A549 (cell line): ENCODE data around the gene ATXN7L1. TPM values are rescaled to one million over a fixed set of nuclear protein-coding genes. Genes with fewer than 3 reads are reported as not detected.
"Not testable (repeated sequence)": the region's sequence is repeated elsewhere in the genome, so short reads cannot be mapped to it uniquely, and the experiment has no call there.

Experiments used
- ATAC-seq, 2 experiments: fragments of 200-7000 bp in 1 of 2; fragments of >200 bp in 1 of 2; cut with Nextera tagmentation in 1 of 2; cut with Tn5 transposase in 1 of 2; 3 replicates each; pipeline versions ENCODE4 v1.8.0 to v1.9.1; 2018 to 2020; ENCODE audit warnings: mild to moderate bottlenecking in 1 of 2, moderate library complexity in 1 of 2
- CTCF ChIA-PET: fragments of 300-600 bp; sonication (Branson Sonifier 250); formaldehyde crosslinking; extraction: SDS; loops from one replicate; lab custom pipeline; 2021; ENCODE audit warnings: antibody characterized with exemption, inconsistent platforms; lab: Yijun Ruan, JAX
- POLR2A ChIA-PET: fragments of 350-600 bp; formaldehyde crosslinking; extraction: SDS; loops from one replicate; lab custom pipeline; 2021; ENCODE audit warnings: antibody characterized with exemption, inconsistent platforms; lab: Yijun Ruan, JAX
- DNase-seq, 2 experiments: peaks; one replicate each; pipeline versions ENCODE4 v3.0.0 to v3.0.0-alpha.2; 2011 to 2016; ENCODE audit warnings: low read depth in 1 of 2, low spot score in 1 of 2
- FAIRE-seq: peaks from 2 replicates; lab custom pipeline; 2011; peaks lifted over from hg19 to GRCh38; lab: Jason Lieb, UNC
- H3K27ac ChIP-seq, 2 experiments: fragments of >200 bp; sonication (Bioruptor Twin); formaldehyde crosslinking; 3 replicates each; pipeline ENCODE4 v1.5.1; 2016 to 2017
- H3K4me1 ChIP-seq: fragments of >200 bp; sonication (Bioruptor Twin); formaldehyde crosslinking; 3 replicates; pipeline ENCODE4 v1.6.1; 2016
- H3K4me2 ChIP-seq: fragments of >200 bp; sonication (Bioruptor Twin); formaldehyde crosslinking; 3 replicates; pipeline ENCODE4 v1.6.1; 2016
- H3K4me3 ChIP-seq: fragments of >200 bp; sonication (Bioruptor Twin); formaldehyde crosslinking; 3 replicates; pipeline ENCODE4 v1.5.1; 2016
- H3K9me3 ChIP-seq: fragments of >200 bp; sonication (Bioruptor Twin); formaldehyde crosslinking; 3 replicates; pipeline ENCODE4 v1.6.1; 2016
- ATOH8 ChIP-seq: fragments of 250-450 bp; sonication (Bioruptor Pico); IDR thresholded peaks from 2 replicates; pipeline ENCODE4 v1.5.0; 2020; ENCODE audit warnings: low read depth, mild to moderate bottlenecking, moderate library complexity
- CBX2 ChIP-seq: fragments of 200-600 bp; sonication (generic); IDR thresholded peaks from 2 replicates; pipeline ENCODE4 v1.6.1; 2016; ENCODE audit warnings: low read depth, mild to moderate bottlenecking, borderline replicate concordance
- CHD2 ChIP-seq: fragments of 150-350 bp; IDR thresholded peaks from 2 replicates; pipeline ENCODE4 v1.6.1; 2014; ENCODE audit warnings: low read length; ENCODE audit not compliant: partially characterized antibody
- CTCF ChIP-seq: fragments of >200 bp; sonication (Bioruptor Twin); formaldehyde crosslinking; IDR thresholded peaks from 3 replicates; pipeline ENCODE4 v1.5.1; 2016
- E2F6 ChIP-seq: IDR thresholded peaks from 2 replicates; pipeline ENCODE4 v1.6.1; 2012; ENCODE audit warnings: low read depth, borderline replicate concordance
- FOXS1 ChIP-seq: fragments of 250-450 bp; sonication (Bioruptor Pico); IDR thresholded peaks from 2 replicates; pipeline ENCODE4 v1.5.0; 2020; ENCODE audit warnings: mild to moderate bottlenecking, moderate library complexity
- GATA3 ChIP-seq: IDR thresholded peaks from 2 replicates; pipeline ENCODE4 v1.6.1; 2012; ENCODE audit warnings: borderline replicate concordance
- HOXB5 ChIP-seq: fragments of 250-450 bp; sonication (Bioruptor Pico); IDR thresholded peaks from 2 replicates; pipeline ENCODE4 v1.5.0; 2020; ENCODE audit warnings: mild to moderate bottlenecking, moderate library complexity
- KDM5A ChIP-seq: fragments of 200-600 bp; sonication (generic); IDR thresholded peaks from 2 replicates; pipeline ENCODE4 v1.6.1; 2016; ENCODE audit warnings: antibody characterized with exemption, mild to moderate bottlenecking
- MAZ ChIP-seq: fragments of 150-350 bp; IDR thresholded peaks from 2 replicates; pipeline ENCODE4 v1.6.1; 2014; ENCODE audit warnings: antibody characterized with exemption, low read depth, low read length, borderline replicate concordance
- POLR2AphosphoS2 ChIP-seq: conservative IDR thresholded peaks from 2 replicates; pipeline ENCODE4 v1.6.1; 2012; ENCODE audit warnings: low read length, improper control_type of control experiment, inconsistent platforms
- RCOR1 ChIP-seq: fragments of 150-350 bp; IDR thresholded peaks from 2 replicates; pipeline ENCODE4 v1.6.1; 2014; ENCODE audit warnings: antibody characterized with exemption, low read length, low read depth
- ZFP36 ChIP-seq: fragments of 450-650 bp; IDR thresholded peaks from 2 replicates; pipeline ENCODE4 v1.6.1; 2014; ENCODE audit warnings: borderline replicate concordance; ENCODE audit not compliant: partially characterized antibody
- WGBS: methylation state at CpG from one replicate; pipeline ENCODE4 v1.1.6; 2017; ENCODE audit errors: missing lambda C conversion rate; 5-methylcytosine and 5-hydroxymethylcytosine counted together
- polyA plus RNA-seq, 4 experiments: library from polyadenylated mRNA; depleted of rRNA in 3 of 4; stranded (reverse); fragments of >200 nt; fragmentation: RNase III in 1 of 4; extraction: RNeasy Plus Mini Kit Qiagen cat#74134 plus additional on column Dnase treatment in 1 of 4; gene quantifications; 2 replicates in 3 of 4; 3 replicates in 1 of 4; pipeline ENCODE4 v1.2.3, GENCODE V29; 2011 to 2017

Gene ATXN7L1
- polyA plus RNA-seq, 2 of the 4 experiments (the other 2 are of a cell fraction) = 4.5 to 5.7 TPM

- DNase-seq (no peak), ATAC-seq (0 out of 6 replicates have a peak, but pooled peaks of 1 of the 2 experiments have one; percentile 15), FAIRE-seq (no peak)
- ChIA-PET CTCF (interaction anchor here (0.5 to 3.7 kb wide), 3 partner anchors 10 to 617 kb away, joined by 3 to 28 read pairs (median 4); no protein-coding TSS in a partner anchor), POLR2A (no interaction called here)
- TF ChIP-seq ATOH8 (CRISPR knock-in tag) = no peak
- TF ChIP-seq CTCF = no peak
- no peak for TF ChIP-seq MAZ
- TF ChIP-seq GATA3 = no peak
- H3K9me3 ChIP-seq = no peaks in the 10 kb centered on the region
- no peak overlapping the region for H3K27ac ChIP-seq
- H3K4me2 ChIP-seq = no peak overlapping the region
- no peak overlapping the region for H3K4me3 ChIP-seq
- H3K4me1 ChIP-seq = no peaks in the 10 kb centered on the region
- 53% methylated on average over 3 of the region's 3 CpGs for WGBS
These were observed 276.8 kb downstream of the ATXN7L1 start for GRCh38 chr7:105599551-105599950.

- H3K4me3 ChIP-seq, H3K9me3 ChIP-seq, POLR2A ChIA-PET, FAIRE-seq, H3K27ac ChIP-seq, H3K4me1 ChIP-seq, DNase-seq, ATAC-seq, H3K4me2 ChIP-seq: not testable (repeated sequence)
- 48% methylated on average over 8 of the region's 8 CpGs for WGBS
- CTCF ChIA-PET = interaction anchor here (0.5 to 3.7 kb wide), 2 partner anchors 9 to 617 kb away, joined by 3 to 28 read pairs; no protein-coding TSS in a partner anchor
These were observed 277.3 kb downstream of the ATXN7L1 start for GRCh38 chr7:105599080-105599479.

GRCh38 chr7:105596866-105597265 lies 279.5 kb downstream of the ATXN7L1 start:
- no peak for TF ChIP-seq ZFP36
- CTCF ChIA-PET = interaction anchor here (0.6 to 3.7 kb wide), 3 partner anchors 7 to 428 kb away, joined by 3 to 28 read pairs (median 3); no protein-coding TSS in a partner anchor
- H3K27ac ChIP-seq = no peak overlapping the region
- no peak overlapping the region for H3K4me2 ChIP-seq
- H3K4me1 ChIP-seq = no peaks in the 10 kb centered on the region
- DNase-seq (no peak), FAIRE-seq (no peak), ATAC-seq (no peak; a peak in 1 of 6 replicates)
- no peaks in the 10 kb centered on the region for H3K9me3 ChIP-seq
- 59% methylated on average over 4 of the region's 4 CpGs for WGBS
- no peak overlapping the region for H3K4me3 ChIP-seq
- POLR2A ChIA-PET = no interaction called here

- peak in 1 of 2 experiments; percentile 37; a peak in 2 of 6 replicates for ATAC-seq
- no peaks in the 10 kb centered on the region for H3K4me1 ChIP-seq
- H3K27ac ChIP-seq = no peak overlapping the region
- H3K4me3 ChIP-seq = no peak overlapping the region
- no peak overlapping the region for H3K4me2 ChIP-seq
- no peak for FAIRE-seq
- TF ChIP-seq KDM5A (no peak), CBX2 (no peak), E2F6 (no peak), CHD2 (no peak), FOXS1 (CRISPR knock-in tag) (no peak), RCOR1 (no peak), POLR2AphosphoS2 (no peak), HOXB5 (no peak)
- TF ChIP-seq, all 56 proteins: peak for 0
- no peaks in the 10 kb centered on the region for H3K9me3 ChIP-seq
- ChIA-PET POLR2A (no interaction called here), CTCF (interaction anchor here (1.0 to 1.7 kb wide), 2 partner anchors 12 to 449 kb away, joined by 3 to 4 read pairs; partner anchors contain the start of gene EFCAB10)
- DNase-seq = no peak
- 69% methylated on average over 3 of the region's 3 CpGs for WGBS
These were observed 282.4 kb downstream of the ATXN7L1 start for GRCh38 chr7:105594034-105594433.
